Stimulated activated CD4-positive, alpha-beta T cell treated with anti-CD3 and anti-CD28 coated beads, Interleukin-15, amount 100 ng/mL, for 1 hour (primary cell): Measurements from ENCODE around the gene C16orf89.
"Not testable (repeated sequence)": the region's sequence is repeated elsewhere in the genome, so short reads cannot be mapped to it uniquely, and the experiment has no call there.

Source experiments
- DNase-seq, 2 donors: peaks; one replicate each; pipeline ENCODE4 v3.0.0-alpha.2; 2020; ENCODE audit warnings: low read depth in 1 of 2, low spot score in 1 of 2

The C16orf89 gene

DNA sequence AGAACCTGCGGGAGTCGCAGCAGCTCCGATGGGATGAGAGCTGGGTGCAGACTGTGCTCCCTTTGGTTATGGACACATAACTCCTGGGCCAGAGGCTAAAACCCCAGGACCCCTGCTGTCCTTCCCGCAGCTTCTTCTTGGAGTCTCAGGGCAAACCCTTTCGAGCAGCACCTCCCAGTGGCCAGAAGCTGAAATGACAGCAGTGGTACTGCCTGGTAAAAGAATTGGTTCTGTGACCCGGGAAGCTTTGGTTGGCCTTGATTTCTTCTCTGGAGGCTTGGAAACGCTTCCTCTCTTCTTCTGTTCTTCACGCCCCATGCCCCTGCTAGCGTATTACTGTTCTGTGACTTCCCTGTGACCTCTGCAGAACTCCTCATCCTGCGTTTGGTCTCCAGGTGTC is 19.0 kb upstream of the C16orf89 start:
- DNase-seq = peak; percentile 14 to 38

DNA sequence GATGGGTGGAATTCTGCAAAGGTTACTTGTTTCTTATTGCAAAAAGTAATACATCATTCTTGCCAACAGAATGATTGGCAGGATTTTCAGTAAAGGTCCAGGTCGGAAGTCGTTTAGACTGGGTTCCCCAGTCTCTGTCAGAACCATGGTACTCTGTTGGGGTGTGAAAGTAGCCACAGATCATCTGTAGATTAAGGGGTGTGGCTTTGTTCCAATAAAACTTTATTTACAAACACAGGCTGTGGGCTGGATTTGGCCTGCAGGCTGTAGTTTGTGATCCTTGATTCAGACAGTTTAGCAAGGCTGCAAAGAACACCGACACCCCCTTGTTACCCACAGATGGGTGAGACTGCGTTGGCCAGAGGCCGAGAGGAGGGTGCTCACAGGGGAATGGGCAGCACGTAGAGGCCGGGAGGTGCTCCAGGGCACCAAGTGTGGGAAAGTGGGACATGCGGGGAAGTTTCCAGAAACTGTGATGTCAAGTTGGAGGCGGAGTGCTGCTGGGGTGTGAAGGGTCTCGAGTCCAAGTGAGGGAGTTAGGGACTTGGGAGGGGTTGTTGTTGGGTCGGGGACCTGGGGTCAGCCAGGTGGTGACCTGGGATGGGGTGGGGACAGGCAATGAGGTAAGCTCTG is 18.5 kb upstream of the C16orf89 start:
- not testable (repeated sequence) for DNase-seq

DNA sequence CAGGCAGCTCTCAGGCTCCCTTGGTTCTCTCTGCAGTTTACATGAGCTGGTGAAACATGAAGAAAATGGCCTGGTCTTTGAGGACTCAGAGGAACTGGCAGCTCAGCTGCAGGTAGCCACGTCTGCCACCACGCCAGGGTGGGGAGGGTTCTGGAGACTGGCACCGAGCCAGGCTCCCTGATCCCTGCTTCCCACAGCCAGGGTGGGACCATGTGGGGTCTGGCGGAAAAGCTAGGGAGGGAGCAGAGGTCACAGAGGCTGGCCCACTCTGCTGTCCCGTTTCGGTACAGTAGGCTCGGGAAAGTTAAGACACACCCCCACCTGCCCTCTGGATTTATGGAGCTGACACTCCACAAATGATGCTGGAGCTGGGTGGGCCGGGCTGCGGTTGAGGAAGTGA is 17.9 kb upstream of the C16orf89 start:
- DNase-seq = not testable (repeated sequence)

- not testable (repeated sequence) for DNase-seq
These were observed 15.2 kb upstream of the C16orf89 start for GRCh38 chr16:5080996-5081395.

GRCh38 chr16:5080461-5080860 is 14.7 kb upstream of the C16orf89 start:
- DNase-seq = not testable (repeated sequence)

- DNase-seq = no peak
These were observed 12.9 kb upstream of the C16orf89 start for GRCh38 chr16:5078626-5079025.

- no peak for DNase-seq
These were observed 11.5 kb upstream of the C16orf89 start for GRCh38 chr16:5077304-5077703.

DNA sequence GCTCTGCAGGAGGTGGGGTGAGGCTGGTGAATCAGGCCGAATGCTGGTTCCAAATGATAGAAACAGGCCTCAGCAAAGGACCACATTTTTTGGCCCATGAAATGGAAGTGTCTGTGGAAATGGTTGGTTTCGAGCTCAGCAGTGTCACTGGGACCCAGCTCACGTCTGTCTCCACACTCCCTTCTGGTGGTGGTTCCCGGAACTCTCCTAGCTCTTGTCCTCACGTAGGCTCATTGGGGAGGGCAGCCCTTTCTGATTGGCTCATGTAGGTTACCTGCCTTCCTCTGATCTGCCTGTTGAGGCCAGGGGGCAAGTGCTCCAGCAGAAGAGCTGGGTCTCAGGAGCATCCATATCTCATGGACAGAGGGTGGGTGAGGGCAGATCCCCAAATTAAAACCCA is 9.9 kb upstream of the C16orf89 start:
- no peak for DNase-seq

DNA sequence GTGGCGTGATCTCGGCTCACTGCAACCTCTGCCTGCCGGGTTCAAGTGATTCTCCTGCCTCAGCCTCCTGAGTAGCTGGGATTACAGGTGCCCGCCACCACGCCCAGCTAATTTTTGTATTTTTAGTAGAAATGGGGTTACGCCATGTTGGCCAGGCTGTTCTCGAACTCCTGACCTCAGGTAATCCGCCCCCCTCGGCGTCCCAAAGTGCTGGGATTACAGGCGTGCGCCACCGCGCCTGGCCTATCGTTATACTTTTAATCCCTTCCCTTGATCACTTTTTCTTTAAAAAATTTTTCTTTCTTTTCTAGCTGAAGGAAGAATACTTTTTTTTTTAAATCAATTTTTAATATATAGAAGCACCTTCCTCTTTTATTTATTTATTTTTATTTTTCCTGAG is 8.0 kb upstream of the C16orf89 start:
- not testable (repeated sequence) for DNase-seq

GRCh38 chr16:5073279-5073629 is 7.5 kb upstream of the C16orf89 start:
- DNase-seq = no peak

GRCh38 chr16:5072334-5073278 is 6.8 kb upstream of the C16orf89 start:
- DNase-seq = no peak

- DNase-seq = peak; percentile 77 to 84
These were observed 6.1 kb upstream of the C16orf89 start, which contains the start of gene ALG1 for GRCh38 chr16:5071681-5072333. Gene ALG1 (plus strand): TSS chr16:5071843. CDS start chr16:5071850, 7 bp downstream.

GRCh38 chr16:5071341-5071680 is 5.6 kb upstream of the C16orf89 start:
- DNase-seq = no peak

- DNase-seq = no peak
These were observed 4.9 kb upstream of the C16orf89 start for GRCh38 chr16:5070431-5071186.

DNA sequence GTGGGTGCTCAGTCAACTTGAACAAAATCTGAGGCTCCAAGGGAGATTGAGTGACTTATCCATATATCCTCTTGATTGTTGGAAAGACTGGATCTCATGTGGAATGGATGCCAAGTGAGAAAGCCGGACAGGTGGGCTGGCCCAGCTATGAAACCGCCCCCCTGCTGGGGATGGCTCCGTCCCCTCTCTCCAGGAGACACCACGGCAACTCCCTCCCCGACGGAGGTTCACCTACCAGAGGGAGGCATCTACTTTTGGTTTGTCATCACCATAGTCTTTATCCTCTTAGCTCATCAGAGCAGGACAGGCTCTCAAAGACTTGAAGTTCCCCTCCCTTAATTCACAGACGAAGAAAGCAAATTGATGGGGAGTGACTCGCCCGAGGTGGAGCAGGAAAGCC is 4.1 kb upstream of the C16orf89 start:
- no peak for DNase-seq

DNA sequence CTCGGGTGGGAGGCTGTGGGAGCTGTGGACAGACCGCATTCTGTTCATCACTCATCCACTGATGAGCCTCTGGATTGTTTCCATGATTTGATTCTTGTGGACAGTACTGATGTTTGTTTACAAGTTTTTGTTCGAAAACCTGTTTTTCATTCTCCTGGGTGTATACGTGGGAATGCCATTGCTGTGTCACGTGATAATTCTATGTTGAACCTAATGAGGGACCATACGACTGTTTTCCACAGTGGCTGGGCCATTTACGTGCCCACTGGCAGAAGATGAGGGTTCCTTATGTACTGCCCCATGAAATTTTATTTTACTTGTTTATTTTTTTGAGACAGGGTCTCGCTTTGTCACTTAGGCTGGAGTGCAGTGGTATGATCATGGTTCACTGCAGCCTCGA is 3.3 kb upstream of the C16orf89 start:
- DNase-seq = no peak

DNA sequence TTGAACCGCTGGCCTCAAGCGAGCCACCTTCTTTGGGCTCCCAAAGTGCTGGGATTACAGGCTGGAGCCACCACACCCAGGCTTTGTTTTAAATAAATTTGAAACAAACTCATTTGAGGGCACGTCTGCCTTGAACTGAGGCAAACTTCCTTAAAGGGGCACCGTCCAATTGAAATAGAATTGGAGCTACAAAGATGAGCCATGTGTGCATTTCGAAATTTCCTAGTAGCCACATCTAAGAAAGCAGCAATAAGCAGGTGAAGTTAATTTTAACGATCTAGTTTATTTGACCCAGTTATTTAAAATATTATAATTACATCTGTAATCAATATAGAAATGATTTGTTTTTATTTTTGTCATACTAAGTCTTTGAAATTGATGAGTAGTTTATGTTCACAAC is 755 bp upstream of the C16orf89 start:
- DNase-seq = no peak

GRCh38 chr16:5065326-5065725 is 430 bp downstream of the C16orf89 start:
- no peak for DNase-seq

- no peak for DNase-seq
These were observed 841 bp downstream of the C16orf89 start for GRCh38 chr16:5064915-5065314.

- DNase-seq = no peak
These were observed 2.7 kb downstream of the C16orf89 start for GRCh38 chr16:5062790-5063765.
